DMS53 (cell line): ENCODE measurements around the gene CEP112.
"Not testable (repeated sequence)": the region's sequence is repeated elsewhere in the genome, so short reads cannot be mapped to it uniquely, and the experiment has no call there.

Experiments used
- DNase-seq: peaks from one replicate; lab custom pipeline; 2025; lab: John Stamatoyannopoulos, UW

The CEP112 gene

GRCh38 chr17:65886315-65887245 lies 305.4 kb downstream of the CEP112 start:
- no peak for DNase-seq

- DNase-seq, result no peak
These were observed 306.2 kb downstream of the CEP112 start for GRCh38 chr17:65885541-65886312.

GRCh38 chr17:65876985-65877384 lies 314.9 kb downstream of the CEP112 start:
- DNase-seq, result no peak

GRCh38 chr17:65868881-65869280 lies 323.1 kb downstream of the CEP112 start:
- no peak for DNase-seq

GRCh38 chr17:65867014-65867413 lies 324.9 kb downstream of the CEP112 start:
- no peak for DNase-seq

GRCh38 chr17:65865715-65866425 lies 326.1 kb downstream of the CEP112 start:
- no peak for DNase-seq

GRCh38 chr17:65864394-65864793 lies 327.5 kb downstream of the CEP112 start:
- no peak for DNase-seq

- DNase-seq, result no peak
These were observed 334.2 kb downstream of the CEP112 start for GRCh38 chr17:65857718-65858117.

- DNase-seq, result no peak
These were observed 335.1 kb downstream of the CEP112 start for GRCh38 chr17:65856865-65857264.

GRCh38 chr17:65855675-65856074 lies 336.3 kb downstream of the CEP112 start:
- DNase-seq, result no peak

GRCh38 chr17:65855245-65855644 lies 336.7 kb downstream of the CEP112 start:
- DNase-seq, result peak; percentile 12

GRCh38 chr17:65853816-65854215 lies 338.1 kb downstream of the CEP112 start:
- no peak for DNase-seq

GRCh38 chr17:65852911-65853310 lies 339.0 kb downstream of the CEP112 start:
- no peak for DNase-seq

GRCh38 chr17:65851965-65852736 lies 339.8 kb downstream of the CEP112 start:
- DNase-seq, result no peak

- peak; percentile 15 for DNase-seq
These were observed 341.4 kb downstream of the CEP112 start for GRCh38 chr17:65850486-65850885.

GRCh38 chr17:65848751-65849150 lies 343.2 kb downstream of the CEP112 start:
- DNase-seq, result no peak

GRCh38 chr17:65841089-65841488 lies 350.8 kb downstream of the CEP112 start:
- peak; percentile 37 for DNase-seq

GRCh38 chr17:65837232-65837631 lies 354.7 kb downstream of the CEP112 start:
- DNase-seq, result not testable (repeated sequence)

- no peak for DNase-seq
These were observed 358.7 kb downstream of the CEP112 start for GRCh38 chr17:65833214-65833613.

- no peak for DNase-seq
These were observed 361.6 kb downstream of the CEP112 start for GRCh38 chr17:65830356-65830755.

- DNase-seq, result not testable (repeated sequence)
These were observed 365.4 kb downstream of the CEP112 start for GRCh38 chr17:65826577-65826976.

- no peak for DNase-seq
These were observed 367.0 kb downstream of the CEP112 start for GRCh38 chr17:65824901-65825300.
